Breast epithelium (tissue), 3 donors: ENCODE measurements around the gene ATP2A1.

Experiments used
- POLR2A ChIP-seq: fragments of 450-650 bp; IDR thresholded peaks from one replicate; pipeline ENCODE4 v1.6.1; 2016; ENCODE audit warnings: antibody characterized with exemption, mild to moderate bottlenecking, moderate library complexity
- POLR2AphosphoS5 ChIP-seq, 3 donors: sonication (generic); formaldehyde crosslinking; IDR thresholded peaks; one replicate each; pipeline ENCODE4 v1.6.1; 2017; ENCODE audit warnings: antibody characterized with exemption in 3 of 3
- TF ChIP-seq, protein P1 (sequence below), 3 donors: fragments of 450-650 bp; IDR thresholded peaks; one replicate each; pipeline ENCODE4 v1.5.1; 2016 to 2017; ENCODE audit warnings: antibody characterized with exemption in 3 of 3, mild to moderate bottlenecking in 3 of 3, moderate library complexity in 3 of 3

DNA sequence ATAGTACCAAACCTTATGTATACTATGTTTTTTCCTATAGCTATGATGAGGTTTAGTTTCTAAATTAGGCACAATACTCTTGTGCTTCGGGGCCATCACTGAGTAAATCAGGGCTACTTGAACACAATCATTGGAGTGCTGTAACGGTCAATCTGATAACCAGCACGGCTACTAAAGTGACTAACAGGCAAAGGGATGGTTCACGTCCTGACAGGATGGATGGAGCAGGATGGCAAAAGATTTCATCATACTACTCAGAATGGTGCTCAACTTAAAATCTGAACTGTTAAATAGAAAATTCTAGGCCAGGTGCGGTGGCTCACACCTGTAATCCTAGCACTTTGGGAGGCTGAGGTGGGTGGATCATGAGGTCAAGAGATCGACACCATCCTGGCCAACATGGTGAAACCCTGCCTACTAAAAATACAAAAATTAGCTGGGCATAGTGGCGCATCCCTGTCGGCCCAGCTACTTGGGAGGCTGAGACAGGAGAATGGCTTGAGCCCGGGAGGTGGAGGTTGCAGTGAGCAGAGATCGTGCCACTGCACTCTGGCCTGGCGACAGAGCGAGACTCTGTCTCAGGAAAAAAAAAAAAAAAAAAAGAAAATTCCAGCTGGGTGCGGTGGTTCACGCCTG is 39.2 kb upstream of the ATP2A1 start:
- TF ChIP-seq, protein P1, sequence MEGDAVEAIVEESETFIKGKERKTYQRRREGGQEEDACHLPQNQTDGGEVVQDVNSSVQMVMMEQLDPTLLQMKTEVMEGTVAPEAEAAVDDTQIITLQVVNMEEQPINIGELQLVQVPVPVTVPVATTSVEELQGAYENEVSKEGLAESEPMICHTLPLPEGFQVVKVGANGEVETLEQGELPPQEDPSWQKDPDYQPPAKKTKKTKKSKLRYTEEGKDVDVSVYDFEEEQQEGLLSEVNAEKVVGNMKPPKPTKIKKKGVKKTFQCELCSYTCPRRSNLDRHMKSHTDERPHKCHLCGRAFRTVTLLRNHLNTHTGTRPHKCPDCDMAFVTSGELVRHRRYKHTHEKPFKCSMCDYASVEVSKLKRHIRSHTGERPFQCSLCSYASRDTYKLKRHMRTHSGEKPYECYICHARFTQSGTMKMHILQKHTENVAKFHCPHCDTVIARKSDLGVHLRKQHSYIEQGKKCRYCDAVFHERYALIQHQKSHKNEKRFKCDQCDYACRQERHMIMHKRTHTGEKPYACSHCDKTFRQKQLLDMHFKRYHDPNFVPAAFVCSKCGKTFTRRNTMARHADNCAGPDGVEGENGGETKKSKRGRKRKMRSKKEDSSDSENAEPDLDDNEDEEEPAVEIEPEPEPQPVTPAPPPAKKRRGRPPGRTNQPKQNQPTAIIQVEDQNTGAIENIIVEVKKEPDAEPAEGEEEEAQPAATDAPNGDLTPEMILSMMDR (IDR thresholded peaks at IDR 0.05) = no peak
- TF ChIP-seq POLR2A (no peak), POLR2AphosphoS5 (IDR thresholded peaks at IDR 0.05) (no peak)
